Activated naive CD4-positive, alpha-beta T cell treated with anti-CD3 and anti-CD28 coated beads, Interleukin-2, amount 10 ng/mL, durations not matched to agents 7 days and 5 days (primary cell): ENCODE results near the gene KLHL29.

Experiments
- CTCF ChIA-PET: fragments of 350-600 bp; sonication (Branson Sonifier 250); formaldehyde crosslinking; loops from one replicate; lab custom pipeline; 2021; ENCODE audit warnings: antibody characterized with exemption; lab: Charles Lee
- DNase-seq: peaks from one replicate; pipeline ENCODE4 v3.0.0-alpha.2; 2020
- H3K27ac Mint-ChIP-seq: one replicate; pipeline ENCODE4 v1.8.0; 2021; ENCODE audit warnings: mild to moderate bottlenecking, moderate library complexity, mixed read lengths
- H3K27me3 Mint-ChIP-seq: one replicate; pipeline ENCODE4 v1.8.0; 2021; ENCODE audit warnings: mild to moderate bottlenecking, mixed read lengths
- H3K36me3 Mint-ChIP-seq: one replicate; pipeline ENCODE4 v1.8.0; 2021; ENCODE audit warnings: mixed read lengths
- H3K4me1 Mint-ChIP-seq: one replicate; pipeline ENCODE4 v1.8.0; 2021; ENCODE audit warnings: mixed read lengths
- H3K4me3 Mint-ChIP-seq: one replicate; pipeline ENCODE4 v1.8.0; 2021; ENCODE audit warnings: mild to moderate bottlenecking, moderate library complexity, mixed read lengths
- H3K9me3 Mint-ChIP-seq: one replicate; pipeline ENCODE4 v1.8.0; 2021; ENCODE audit warnings: mixed read lengths

KLHL29 gene

GRCh38 chr2:23543302-23543701 is 158.3 kb downstream of the KLHL29 start:
- DNase-seq: no peak
- CTCF ChIA-PET: no interaction called here
- no peaks in the 10 kb centered on the region for H3K36me3 Mint-ChIP-seq
- H3K4me3 Mint-ChIP-seq: no peak overlapping the region
- H3K4me1 Mint-ChIP-seq: peaks cover 2% of the 10 kb centered on the region
- peaks cover 8% of the 10 kb centered on the region for H3K27me3 Mint-ChIP-seq
- no peaks in the 10 kb centered on the region for H3K9me3 Mint-ChIP-seq
- no peak overlapping the region for H3K27ac Mint-ChIP-seq

DNA sequence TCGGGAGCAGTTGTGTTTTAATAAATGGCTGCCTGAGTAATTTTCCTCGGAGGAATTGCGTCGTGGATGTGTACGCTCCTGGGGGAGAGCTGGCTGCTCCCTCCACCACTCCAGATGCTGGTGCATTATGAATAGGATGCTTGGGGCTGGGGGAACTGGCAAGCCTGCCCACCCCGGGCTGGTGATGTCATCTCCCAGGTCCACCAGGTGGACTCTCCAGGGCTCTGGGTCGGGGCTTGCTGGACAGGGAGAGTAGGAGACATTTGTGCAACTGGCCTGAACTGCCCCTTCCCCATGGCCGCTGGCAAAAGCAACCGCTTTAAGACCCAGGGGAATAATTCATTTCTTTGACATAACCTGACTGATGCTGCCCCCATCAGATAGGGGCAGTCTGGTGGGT is 158.7 kb downstream of the KLHL29 start:
- no peak for DNase-seq
- Mint-ChIP-seq H3K36me3 (no peaks in the 10 kb centered on the region), H3K9me3 (no peaks in the 10 kb centered on the region), H3K4me3 (no peak overlapping the region), H3K27me3 (peaks cover 8% of the 10 kb centered on the region), H3K27ac (no peak overlapping the region), H3K4me1 (peaks cover 2% of the 10 kb centered on the region)
- CTCF ChIA-PET: no interaction called here

DNA sequence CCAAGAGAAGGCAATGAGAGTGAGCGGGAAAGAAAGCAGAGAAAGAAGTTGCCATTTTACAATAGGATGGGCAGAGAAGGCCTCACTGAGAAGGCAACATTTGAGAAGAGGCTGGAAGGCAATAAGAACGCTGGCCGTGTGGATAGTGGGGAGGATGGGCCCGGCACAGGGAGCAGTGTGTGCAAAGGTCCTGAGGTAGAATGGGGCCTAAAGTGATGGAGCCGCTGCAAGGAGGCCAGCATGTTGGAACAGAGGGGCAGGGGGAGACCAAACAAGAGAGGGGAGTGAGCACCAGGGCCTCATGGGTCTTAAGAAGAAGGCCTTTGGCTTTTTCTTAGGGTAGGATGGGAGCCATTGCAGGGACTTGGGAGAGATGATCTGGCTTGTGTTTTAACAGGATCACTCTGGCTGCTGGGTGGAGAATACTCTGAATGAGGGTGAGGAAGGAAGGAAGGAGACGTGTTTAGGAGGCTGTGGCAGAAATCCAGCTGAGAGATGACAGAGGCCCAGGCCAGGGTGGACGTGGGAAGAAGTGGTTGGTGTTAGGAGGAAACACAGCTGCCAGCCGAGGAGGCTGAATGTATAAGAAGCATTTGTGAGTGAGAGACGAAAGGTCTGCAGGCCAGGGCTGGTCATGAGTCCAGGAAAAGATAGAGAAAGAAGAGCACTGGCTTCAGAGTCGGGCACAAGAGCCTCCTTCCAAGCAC is 159.8 kb downstream of the KLHL29 start:
- Mint-ChIP-seq H3K27ac (no peak overlapping the region), H3K4me1 (peaks cover 2% of the 10 kb centered on the region), H3K4me3 (no peak overlapping the region), H3K36me3 (no peaks in the 10 kb centered on the region), H3K27me3 (peaks cover 8% of the 10 kb centered on the region), H3K9me3 (no peaks in the 10 kb centered on the region)
- CTCF ChIA-PET: no interaction called here
- DNase-seq: no peak

GRCh38 chr2:23545396-23545795 is 160.4 kb downstream of the KLHL29 start:
- no peak overlapping the region for H3K27ac Mint-ChIP-seq
- H3K9me3 Mint-ChIP-seq: no peaks in the 10 kb centered on the region
- H3K27me3 Mint-ChIP-seq: peaks cover 5% of the 10 kb centered on the region
- H3K4me1 Mint-ChIP-seq: peaks cover 4% of the 10 kb centered on the region
- CTCF ChIA-PET: interaction anchor here (0.8 kb wide), 1 partner anchor 23 kb away, joined by 4 read pairs; no protein-coding TSS in a partner anchor
- H3K4me3 Mint-ChIP-seq: no peak overlapping the region
- H3K36me3 Mint-ChIP-seq: no peaks in the 10 kb centered on the region
- DNase-seq: no peak

DNA sequence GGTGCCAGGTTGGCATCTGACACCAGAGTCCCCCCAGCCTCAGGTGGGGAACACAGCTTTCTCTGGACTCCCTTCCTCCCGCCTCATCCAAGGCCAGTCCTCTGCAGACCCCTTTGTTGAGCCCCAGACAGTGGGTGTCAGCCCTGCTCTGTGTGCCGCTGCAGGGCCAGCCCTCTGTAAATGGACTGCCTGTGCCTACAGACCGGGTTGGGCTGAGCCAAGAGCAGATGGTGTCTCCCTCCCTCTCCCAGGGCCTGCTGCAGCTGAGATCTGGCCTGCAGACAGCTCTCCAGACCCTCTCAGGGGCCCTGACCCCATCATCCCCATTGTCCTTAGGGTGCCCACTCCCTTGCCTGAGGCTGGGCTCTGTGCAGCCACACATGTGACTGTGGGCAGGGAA is 160.8 kb downstream of the KLHL29 start:
- DNase-seq: no peak
- H3K36me3 Mint-ChIP-seq: no peaks in the 10 kb centered on the region
- H3K4me1 Mint-ChIP-seq: peaks cover 4% of the 10 kb centered on the region
- H3K27ac Mint-ChIP-seq: no peak overlapping the region
- no peak overlapping the region for H3K4me3 Mint-ChIP-seq
- peaks cover 4% of the 10 kb centered on the region for H3K27me3 Mint-ChIP-seq
- CTCF ChIA-PET: interaction anchor here (0.8 kb wide), 1 partner anchor 22 kb away, joined by 4 read pairs; no protein-coding TSS in a partner anchor
- no peaks in the 10 kb centered on the region for H3K9me3 Mint-ChIP-seq

DNA sequence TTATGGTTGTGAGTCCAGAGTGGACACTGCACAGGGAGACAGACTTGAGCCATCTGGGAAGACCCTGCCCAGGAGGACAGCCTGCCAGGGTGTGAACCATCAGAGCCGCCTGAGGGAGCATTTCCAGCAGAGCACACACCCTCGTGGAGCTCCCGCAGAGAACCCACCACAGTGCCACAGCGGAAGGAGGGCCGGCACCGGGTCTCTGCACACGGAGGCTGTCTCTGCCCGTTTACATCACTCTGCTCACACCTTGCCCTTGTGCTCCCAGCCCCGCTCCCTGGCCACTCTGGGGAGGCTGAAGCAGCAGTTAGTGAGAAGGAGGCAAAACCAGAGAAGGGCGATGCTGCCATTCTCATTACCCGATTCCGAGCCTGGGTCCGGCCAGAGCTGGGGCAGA is 161.9 kb downstream of the KLHL29 start:
- H3K27ac Mint-ChIP-seq: no peak overlapping the region
- no peak overlapping the region for H3K4me3 Mint-ChIP-seq
- H3K4me1 Mint-ChIP-seq: peaks cover 9% of the 10 kb centered on the region
- H3K36me3 Mint-ChIP-seq: no peaks in the 10 kb centered on the region
- DNase-seq: no peak
- no peaks in the 10 kb centered on the region for H3K9me3 Mint-ChIP-seq
- peaks cover 4% of the 10 kb centered on the region for H3K27me3 Mint-ChIP-seq
- CTCF ChIA-PET: no interaction called here

- no peak for DNase-seq
- H3K4me1 Mint-ChIP-seq: peaks cover 13% of the 10 kb centered on the region
- CTCF ChIA-PET: no interaction called here
- no peaks in the 10 kb centered on the region for H3K9me3 Mint-ChIP-seq
- H3K27ac Mint-ChIP-seq: no peak overlapping the region
- peaks cover 4% of the 10 kb centered on the region for H3K27me3 Mint-ChIP-seq
- no peaks in the 10 kb centered on the region for H3K36me3 Mint-ChIP-seq
- H3K4me3 Mint-ChIP-seq: no peak overlapping the region
Observed at GRCh38 chr2:23547725-23548124, 162.7 kb downstream of the KLHL29 start.

DNA sequence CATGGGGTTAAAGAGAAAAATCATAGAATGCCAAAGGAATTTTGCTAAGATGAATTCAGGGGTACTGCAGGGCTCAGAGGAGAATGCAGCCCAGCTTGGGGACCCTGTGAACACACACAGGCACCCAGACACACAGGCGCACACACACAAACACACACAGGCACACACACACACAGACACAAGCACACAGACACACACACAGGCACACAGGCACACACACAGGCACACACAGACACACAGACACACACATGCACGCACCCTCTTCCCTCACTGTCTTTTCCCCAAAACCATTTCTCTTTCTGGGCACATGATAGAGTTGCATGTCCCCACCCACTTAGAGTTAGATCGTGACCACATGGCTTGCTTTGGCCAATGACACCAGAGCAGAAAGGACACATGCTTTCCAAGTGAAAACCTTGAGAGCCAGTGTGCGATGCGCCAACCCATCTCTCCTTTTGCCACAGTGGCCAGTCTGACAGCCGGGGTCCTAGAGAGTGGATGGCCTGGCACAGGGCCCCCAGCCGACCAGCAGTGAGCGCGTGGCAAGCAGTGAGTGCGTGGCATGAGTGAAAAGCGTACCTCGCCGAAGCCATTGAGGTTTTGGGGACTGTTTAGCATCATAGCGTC is 163.3 kb downstream of the KLHL29 start:
- DNase-seq: no peak
- H3K27me3 Mint-ChIP-seq: peaks cover 4% of the 10 kb centered on the region
- no peak overlapping the region for H3K4me3 Mint-ChIP-seq
- H3K36me3 Mint-ChIP-seq: no peaks in the 10 kb centered on the region
- no peak overlapping the region for H3K27ac Mint-ChIP-seq
- peaks cover 13% of the 10 kb centered on the region for H3K4me1 Mint-ChIP-seq
- H3K9me3 Mint-ChIP-seq: no peaks in the 10 kb centered on the region
- CTCF ChIA-PET: no interaction called here

GRCh38 chr2:23549051-23549450 is 164.1 kb downstream of the KLHL29 start:
- Mint-ChIP-seq H3K27me3 (peaks cover 4% of the 10 kb centered on the region), H3K9me3 (no peaks in the 10 kb centered on the region), H3K27ac (no peak overlapping the region), H3K4me3 (no peak overlapping the region), H3K36me3 (no peaks in the 10 kb centered on the region), H3K4me1 (peaks cover 13% of the 10 kb centered on the region)
- no peak for DNase-seq
- CTCF ChIA-PET: interaction anchor here (0.7 kb wide), 1 partner anchor 35 kb away, joined by 3 read pairs; no protein-coding TSS in a partner anchor

- H3K4me1 Mint-ChIP-seq: peaks cover 11% of the 10 kb centered on the region
- H3K9me3 Mint-ChIP-seq: no peaks in the 10 kb centered on the region
- no peak for DNase-seq
- H3K36me3 Mint-ChIP-seq: no peaks in the 10 kb centered on the region
- CTCF ChIA-PET: interaction anchor here (0.6 kb wide), 1 partner anchor 89 kb away, joined by 3 read pairs; no protein-coding TSS in a partner anchor
- H3K4me3 Mint-ChIP-seq: no peak overlapping the region
- no peak overlapping the region for H3K27ac Mint-ChIP-seq
- H3K27me3 Mint-ChIP-seq: peaks cover 4% of the 10 kb centered on the region
Observed at GRCh38 chr2:23549821-23550530, 165.0 kb downstream of the KLHL29 start.

DNA sequence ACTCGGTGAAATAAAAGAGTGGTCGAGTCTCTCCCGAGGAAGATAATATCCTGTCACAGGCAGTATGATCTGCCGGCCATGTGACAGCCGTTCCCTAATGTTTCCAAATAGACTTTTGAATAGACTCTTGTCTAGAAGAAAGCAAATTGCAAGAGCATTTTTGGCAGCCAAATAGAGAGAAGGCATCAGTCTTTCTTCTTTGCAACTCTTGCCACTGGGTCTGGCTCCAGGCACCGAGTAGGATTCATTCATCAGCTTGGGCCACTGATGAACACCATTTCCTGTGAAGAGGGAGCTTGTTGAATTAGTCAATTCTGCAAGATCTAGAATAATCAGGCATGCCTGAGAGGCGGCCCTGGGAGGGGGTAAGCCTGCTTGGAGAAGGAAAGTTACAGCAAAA is 165.6 kb downstream of the KLHL29 start:
- Mint-ChIP-seq H3K27me3 (peaks cover 4% of the 10 kb centered on the region), H3K4me1 (peaks cover 11% of the 10 kb centered on the region), H3K36me3 (no peaks in the 10 kb centered on the region), H3K27ac (no peak overlapping the region), H3K4me3 (no peak overlapping the region), H3K9me3 (no peaks in the 10 kb centered on the region)
- no peak for DNase-seq
- CTCF ChIA-PET: no interaction called here

DNA sequence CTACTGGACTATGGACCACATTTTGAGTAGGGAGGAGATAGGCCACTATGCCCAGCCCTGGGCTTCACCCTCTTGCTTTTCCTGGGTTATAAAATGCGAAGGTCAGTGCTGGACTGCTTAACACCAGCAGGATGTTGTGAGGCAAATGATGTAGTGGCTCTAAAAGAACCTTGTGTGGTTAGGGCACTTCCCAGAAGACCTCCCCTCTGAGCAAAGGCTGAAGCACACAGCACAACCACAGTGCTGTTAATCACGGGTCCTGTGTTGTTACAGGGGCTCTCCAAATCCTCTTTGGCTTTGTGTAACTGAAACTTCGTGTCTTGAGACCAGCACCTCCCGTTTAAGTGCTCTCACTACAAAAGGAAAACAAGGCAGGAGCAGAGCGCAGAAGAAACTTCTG is 166.9 kb downstream of the KLHL29 start:
- DNase-seq: no peak
- Mint-ChIP-seq H3K27me3 (peaks cover 4% of the 10 kb centered on the region), H3K4me1 (peaks cover 11% of the 10 kb centered on the region), H3K27ac (no peak overlapping the region), H3K36me3 (no peaks in the 10 kb centered on the region), H3K9me3 (no peaks in the 10 kb centered on the region), H3K4me3 (no peak overlapping the region)
- CTCF ChIA-PET: no interaction called here

- CTCF ChIA-PET: no interaction called here
- H3K36me3 Mint-ChIP-seq: no peaks in the 10 kb centered on the region
- no peak overlapping the region for H3K27ac Mint-ChIP-seq
- peaks cover 4% of the 10 kb centered on the region for H3K27me3 Mint-ChIP-seq
- peaks cover 11% of the 10 kb centered on the region for H3K4me1 Mint-ChIP-seq
- no peaks in the 10 kb centered on the region for H3K9me3 Mint-ChIP-seq
- H3K4me3 Mint-ChIP-seq: no peak overlapping the region
- DNase-seq: no peak
Observed at GRCh38 chr2:23553561-23553960, 168.6 kb downstream of the KLHL29 start.

DNA sequence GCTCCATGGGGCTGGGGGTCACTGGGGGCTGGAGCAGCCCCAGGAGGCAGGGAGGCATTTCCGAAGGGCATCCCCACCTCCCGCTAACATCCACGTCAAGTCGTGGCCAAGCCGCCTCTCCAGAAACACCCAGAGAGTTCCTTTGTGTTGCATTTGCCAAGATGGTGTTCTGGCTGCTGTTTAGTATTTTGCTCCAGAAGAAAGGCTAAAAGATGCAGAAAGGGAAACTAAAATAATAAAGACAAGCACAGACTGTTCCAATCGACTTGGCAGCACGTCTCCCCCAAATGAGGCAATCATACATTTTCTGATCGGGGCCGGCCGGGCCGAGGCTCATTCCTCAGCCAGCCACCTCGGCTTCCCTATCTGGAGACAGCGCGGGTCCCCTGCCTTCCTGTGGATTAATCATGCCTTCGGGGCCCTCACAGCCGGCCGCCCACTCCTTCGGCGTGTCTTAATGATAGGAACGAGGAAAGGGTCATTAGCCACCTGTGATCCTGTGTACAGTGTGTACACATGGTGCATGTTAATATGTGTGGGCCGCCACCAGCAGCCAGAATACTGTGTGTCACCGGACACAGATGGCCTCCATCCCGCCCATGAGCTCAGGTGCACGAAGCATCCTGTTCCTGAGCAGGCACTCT is 169.2 kb downstream of the KLHL29 start:
- no peaks in the 10 kb centered on the region for H3K36me3 Mint-ChIP-seq
- peaks cover 11% of the 10 kb centered on the region for H3K4me1 Mint-ChIP-seq
- H3K9me3 Mint-ChIP-seq: no peaks in the 10 kb centered on the region
- no peak for DNase-seq
- CTCF ChIA-PET: no interaction called here
- no peak overlapping the region for H3K27ac Mint-ChIP-seq
- peaks cover 8% of the 10 kb centered on the region for H3K27me3 Mint-ChIP-seq
- no peak overlapping the region for H3K4me3 Mint-ChIP-seq
